T47D (cell line): Measurements from ENCODE around the gene CTIF.
"Not testable (repeated sequence)": the region's sequence is repeated elsewhere in the genome, so short reads cannot be mapped to it uniquely, and the experiment has no call there.

Source experiments
- DNase-seq, 2 experiments: peaks; one replicate each; pipeline versions ENCODE4 v3.0.0 to v3.0.0-alpha.2; 2011 to 2012; ENCODE audit warnings: low read depth in 1 of 2, low spot score in 1 of 2
- JUND ChIP-seq: IDR thresholded peaks from 2 replicates; pipeline ENCODE4 v1.6.1; 2012; ENCODE audit warnings: low read depth
- in situ Hi-C: cut with HindIII; loops from 2 replicates; pipeline ENCODE4 v1.10.0; 2016; ENCODE audit warnings: low sequenced_read_pairs, low pct_unique_long_range_greater_than_20kb

CTIF gene

GRCh38 chr18:48864876-48865275 is 326.0 kb downstream of the CTIF start:
- in situ Hi-C loops, result no loop called here
- TF ChIP-seq JUND, result no peak

GRCh38 chr18:48866028-48866733 is 327.4 kb downstream of the CTIF start:
- in situ Hi-C loops, result no loop called here
- DNase-seq, result no peak
- TF ChIP-seq JUND, result no peak

More at GRCh38 chr18:48864876-48865275, 326.0 kb downstream of the CTIF start:
- no peak for DNase-seq

GRCh38 chr18:48866856-48867255 is 328.0 kb downstream of the CTIF start:
- no peak for DNase-seq
- TF ChIP-seq JUND, result no peak
- in situ Hi-C loops, result no loop called here

DNA sequence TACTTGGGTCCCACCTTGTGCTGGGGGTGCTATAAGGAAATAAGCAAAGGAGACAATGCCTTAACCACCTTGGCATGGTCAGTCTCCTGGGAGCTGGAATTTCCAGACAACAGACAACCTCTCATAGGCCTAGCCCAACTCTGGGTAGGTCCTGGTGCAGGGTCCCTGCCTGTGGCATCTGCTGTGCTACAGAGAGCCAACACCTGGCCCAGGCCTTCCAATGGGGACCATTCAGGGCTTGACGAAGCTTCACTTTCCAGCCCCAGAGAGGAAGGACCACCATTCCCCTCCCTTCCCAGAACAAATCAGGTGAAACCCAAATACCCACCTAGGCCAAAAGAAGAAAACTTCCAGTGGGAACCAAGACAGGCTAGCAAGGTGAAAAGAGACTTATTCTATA is 329.1 kb downstream of the CTIF start:
- DNase-seq, result no peak
- no peak for TF ChIP-seq JUND
- in situ Hi-C loops, result no loop called here

DNA sequence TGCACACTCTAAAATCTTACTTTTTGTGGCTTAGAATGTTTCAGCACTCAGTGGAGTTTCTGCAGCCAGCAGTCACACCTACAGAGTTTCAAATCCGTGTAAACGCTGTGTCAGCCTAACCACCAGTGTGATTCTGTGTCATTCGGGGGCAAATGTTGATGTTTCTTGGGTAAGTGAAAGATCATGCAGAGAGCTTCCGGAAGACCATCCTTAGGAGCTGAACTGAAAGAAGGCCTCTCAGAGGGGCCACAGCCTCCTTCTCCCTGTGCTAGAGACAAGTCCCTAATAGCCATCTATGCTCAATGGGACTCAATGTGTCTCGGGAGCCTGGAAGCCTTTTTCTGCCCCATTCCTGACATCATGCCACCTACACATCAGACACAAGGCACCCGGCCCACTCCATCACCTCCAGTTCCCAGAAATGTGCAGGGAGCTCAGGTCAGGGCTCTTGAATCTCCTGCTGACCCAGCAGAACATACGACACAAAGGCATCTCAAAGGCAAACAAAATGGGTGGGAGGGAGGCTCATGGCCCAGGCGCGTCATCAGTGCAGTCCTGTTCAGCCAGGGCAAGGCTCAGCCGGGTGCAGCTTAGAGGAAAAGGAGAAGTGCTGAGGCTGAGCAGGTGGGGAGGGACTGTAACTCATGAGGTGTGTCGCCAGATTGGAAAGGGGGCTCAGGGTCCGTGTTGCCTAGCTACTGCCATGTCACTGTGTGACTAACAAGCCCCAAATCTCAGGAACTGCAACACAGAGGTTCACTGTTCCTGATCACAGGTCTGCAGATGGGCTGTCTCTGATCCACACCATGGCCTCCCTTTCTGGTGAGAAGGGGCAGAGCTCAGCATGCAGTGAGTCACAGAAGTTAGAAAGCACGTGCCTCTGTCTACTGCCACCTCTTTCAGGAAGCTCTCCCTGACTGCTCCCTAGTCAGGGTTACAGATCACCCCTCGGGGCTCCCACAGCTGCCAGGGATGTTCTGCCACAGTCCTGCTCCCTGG is 329.9 kb downstream of the CTIF start:
- no peak for DNase-seq
- TF ChIP-seq JUND, result no peak
- in situ Hi-C loops, result no loop called here

DNA sequence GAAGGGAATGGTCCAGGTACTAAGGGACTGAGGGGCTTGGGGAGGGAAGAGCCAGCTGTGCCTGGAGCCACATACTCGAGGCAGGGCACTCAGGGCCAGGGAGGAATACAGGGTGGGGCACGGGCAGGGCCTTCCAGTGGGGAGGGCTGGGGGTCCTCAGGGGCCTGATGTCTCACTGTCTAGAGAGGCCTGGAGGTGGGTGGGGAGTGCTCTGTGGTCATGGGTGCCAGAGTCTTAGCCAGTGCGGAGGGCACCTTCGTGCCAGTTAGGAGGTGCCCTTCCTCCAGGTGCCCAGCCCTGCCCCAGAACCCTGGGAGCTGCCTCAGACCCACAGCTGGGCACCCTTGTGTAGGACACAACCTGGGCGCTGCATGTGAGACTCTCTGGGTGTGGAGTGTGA is 330.8 kb downstream of the CTIF start:
- DNase-seq, result no peak
- TF ChIP-seq JUND, result no peak
- in situ Hi-C loops, result no loop called here

DNA sequence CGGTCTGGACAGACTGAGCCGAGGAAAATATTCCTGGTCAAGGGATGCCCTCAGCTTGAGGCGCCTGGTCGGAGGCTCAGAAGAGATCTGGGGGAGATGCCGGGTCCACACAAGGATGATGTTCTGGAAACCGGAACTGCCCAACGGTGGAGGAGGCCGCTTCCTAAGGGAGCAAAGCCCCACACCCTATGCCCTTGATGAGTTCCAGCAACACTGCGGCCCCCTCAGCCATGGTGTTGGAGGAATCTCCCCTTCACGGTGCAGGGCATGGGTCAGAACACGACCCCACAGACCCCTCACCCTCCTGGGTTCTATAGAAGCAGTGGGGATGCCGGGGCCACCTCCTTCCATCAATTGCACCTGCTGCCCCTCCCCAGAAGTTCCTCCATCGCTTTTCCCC is 332.1 kb downstream of the CTIF start:
- in situ Hi-C loops, result not testable (repeated sequence)

GRCh38 chr18:48871391-48872166 is 332.7 kb downstream of the CTIF start:
- DNase-seq, result no peak
- no peak for TF ChIP-seq JUND
- in situ Hi-C loops, result no loop called here

More for the DNA sequence above, 332.1 kb downstream of the CTIF start:
- not testable (repeated sequence) for DNase-seq

GRCh38 chr18:48872234-48873145 is 333.7 kb downstream of the CTIF start:
- in situ Hi-C loops, result no loop called here
- TF ChIP-seq JUND, result no peak
- DNase-seq, result no peak

DNA sequence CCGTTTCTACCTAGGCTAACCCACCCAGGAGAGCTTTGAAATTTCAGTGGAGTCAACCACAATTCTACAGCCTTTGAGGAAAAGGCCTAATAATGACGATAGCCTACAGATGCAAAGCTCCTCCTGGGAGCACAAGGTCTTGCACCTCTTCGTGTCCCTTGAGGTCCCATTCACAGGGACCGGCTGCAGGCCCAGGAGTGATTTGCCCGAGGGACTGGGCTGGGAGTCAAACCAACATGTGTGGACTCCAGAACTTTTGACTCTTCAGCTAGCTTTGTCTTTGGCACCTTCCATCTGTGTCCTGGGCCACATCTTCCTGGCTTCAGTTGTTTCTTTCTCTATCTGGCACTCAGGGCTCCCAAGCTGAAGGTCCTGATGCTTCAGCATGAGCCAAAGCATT is 335.4 kb downstream of the CTIF start:
- in situ Hi-C loops, result no loop called here
- no peak for DNase-seq
- TF ChIP-seq JUND, result no peak

- in situ Hi-C loops, result no loop called here
- no peak for DNase-seq
- TF ChIP-seq JUND, result no peak
These were observed 335.9 kb downstream of the CTIF start for GRCh38 chr18:48874701-48875162.
